ENCODE data around the gene FAM43A. TPM values are rescaled to one million over a fixed set of nuclear protein-coding genes. Genes with fewer than 3 reads are reported as not detected.

Gene FAM43A
- total and polyA plus RNA-seq, 5 donors from 2014 or later = 4.8 to 9.4 (median 6.5) TPM

Other genes with a start within 250 kb of the FAM43A start
- gene ATP13A3, start 198.9 kb upstream of the FAM43A start, total RNA-seq = 114 TPM
- gene ATP13A3, start 198.9 kb upstream of the FAM43A start, polyA plus RNA-seq = 10 to 100 TPM in 3 of 4 donors, 1 to 10 TPM in 1; 8.6 to 17.5 (median 13.3) TPM
- gene TMEM44, start 52.5 kb upstream of the FAM43A start, total RNA-seq = 5.5 TPM
- 1 to 10 TPM in 1 of 4 donors, under 1 TPM in 3; 0.41 to 1.1 (median 0.66) TPM for gene TMEM44, start 52.5 kb upstream of the FAM43A start, polyA plus RNA-seq
- gene LSG1, start 13.7 kb upstream of the FAM43A start, total RNA-seq = 50.5 TPM
- 10 to 100 TPM; 12.1 to 23.3 (median 17.9) TPM for gene LSG1, start 13.7 kb upstream of the FAM43A start, polyA plus RNA-seq

All from CD4-positive, CD25-positive, alpha-beta regulatory T cell (primary cell).